Cerebellar cortex (tissue), 1 donor: Measurements from ENCODE around the gene ARPC1A.
"Not testable (repeated sequence)": the region's sequence is repeated elsewhere in the genome, so short reads cannot be mapped to it uniquely, and the experiment has no call there.

ENCODE experiments used
- DNase-seq: peaks from one replicate; pipeline ENCODE4 v3.0.0-alpha.2; 2015; ENCODE audit warnings: low spot score

Gene ARPC1A

GRCh38 chr7:99325592-99326407, at the start of gene ARPC1A:
Gene ARPC1A (plus strand): TSS chr7:99325898. CDS start chr7:99333354, 7,456 bp downstream.
- peak; percentile 86 for DNase-seq

DNA sequence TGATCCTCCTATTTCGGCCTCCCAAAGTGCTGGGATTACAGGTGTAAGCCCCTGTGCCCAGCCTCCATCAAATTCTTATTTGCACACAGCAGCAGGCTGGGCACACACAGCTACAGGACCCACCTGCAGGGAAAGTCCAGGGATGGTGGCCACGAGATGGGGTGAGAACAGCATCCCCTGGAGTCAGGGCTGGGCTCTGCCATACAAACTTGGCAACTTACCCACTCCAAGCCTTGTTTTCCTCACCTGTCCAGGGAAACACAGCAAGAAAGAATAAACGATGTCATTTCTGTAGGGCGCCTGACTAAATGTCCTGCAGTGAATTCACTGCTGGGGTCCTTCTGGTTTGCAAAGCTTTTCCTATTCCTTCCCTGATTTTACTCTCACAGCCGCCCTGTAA, 47.5 kb upstream of the ARPC1A start:
- no peak for DNase-seq

DNA sequence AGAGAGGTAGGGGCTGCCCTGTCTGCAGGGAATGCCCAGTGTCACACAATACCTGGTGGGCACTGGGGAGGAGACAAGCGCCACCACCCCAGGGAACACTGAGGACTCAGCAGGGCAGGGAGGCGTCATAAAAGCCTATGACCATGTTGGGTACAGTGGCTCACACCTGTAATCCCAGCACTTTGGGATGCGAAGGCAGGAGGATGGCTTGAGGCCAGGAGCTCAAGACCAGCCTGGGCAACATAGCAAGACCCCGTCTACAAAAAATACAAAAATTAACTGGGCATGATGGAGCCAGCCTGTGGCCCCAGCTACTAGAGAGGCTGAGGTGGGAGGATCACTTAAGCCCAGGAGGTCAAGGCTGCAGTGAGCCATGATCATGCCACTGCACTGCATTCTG, 41.5 kb upstream of the ARPC1A start:
- DNase-seq = not testable (repeated sequence)

DNA sequence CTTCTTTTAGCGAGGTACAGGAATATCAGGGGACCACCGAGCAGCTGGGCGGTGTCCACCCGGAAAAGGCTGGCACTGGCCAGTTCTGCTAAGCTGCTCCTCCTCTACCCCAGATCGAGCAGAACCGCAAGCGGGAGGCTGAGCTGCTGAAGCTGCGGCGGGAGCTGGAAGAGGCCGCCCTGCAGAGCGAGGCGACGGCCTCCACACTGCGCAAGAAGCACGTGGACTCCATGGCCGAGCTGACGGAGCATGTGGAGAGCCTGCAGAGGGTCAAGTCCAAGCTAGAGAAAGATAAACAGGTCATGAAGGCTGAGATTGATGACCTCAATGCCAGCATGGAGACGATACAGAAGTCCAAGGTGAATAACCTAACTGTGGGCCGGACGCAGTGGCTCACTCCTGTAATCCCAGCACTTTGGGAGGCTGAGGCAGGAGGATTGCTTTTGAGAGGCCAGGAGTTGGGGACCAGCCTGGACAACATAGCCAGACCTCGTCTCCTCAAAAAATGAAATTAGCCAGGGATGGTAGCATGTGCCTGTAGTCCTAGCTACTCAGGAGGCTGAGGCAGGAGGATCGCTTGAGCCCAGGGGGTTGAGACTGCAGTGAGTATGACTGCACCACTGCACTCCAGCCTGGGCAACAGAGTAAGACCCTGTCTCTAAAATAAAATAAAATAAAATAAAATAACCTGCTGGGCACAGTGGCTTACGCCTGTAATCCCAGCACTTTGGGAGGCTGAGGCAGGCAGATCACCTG, 37.7 kb upstream of the ARPC1A start:
- DNase-seq = no peak

GRCh38 chr7:99289185-99289584, 36.5 kb upstream of the ARPC1A start:
- DNase-seq = no peak

GRCh38 chr7:99290148-99290547, 35.5 kb upstream of the ARPC1A start:
- not testable (repeated sequence) for DNase-seq

DNA sequence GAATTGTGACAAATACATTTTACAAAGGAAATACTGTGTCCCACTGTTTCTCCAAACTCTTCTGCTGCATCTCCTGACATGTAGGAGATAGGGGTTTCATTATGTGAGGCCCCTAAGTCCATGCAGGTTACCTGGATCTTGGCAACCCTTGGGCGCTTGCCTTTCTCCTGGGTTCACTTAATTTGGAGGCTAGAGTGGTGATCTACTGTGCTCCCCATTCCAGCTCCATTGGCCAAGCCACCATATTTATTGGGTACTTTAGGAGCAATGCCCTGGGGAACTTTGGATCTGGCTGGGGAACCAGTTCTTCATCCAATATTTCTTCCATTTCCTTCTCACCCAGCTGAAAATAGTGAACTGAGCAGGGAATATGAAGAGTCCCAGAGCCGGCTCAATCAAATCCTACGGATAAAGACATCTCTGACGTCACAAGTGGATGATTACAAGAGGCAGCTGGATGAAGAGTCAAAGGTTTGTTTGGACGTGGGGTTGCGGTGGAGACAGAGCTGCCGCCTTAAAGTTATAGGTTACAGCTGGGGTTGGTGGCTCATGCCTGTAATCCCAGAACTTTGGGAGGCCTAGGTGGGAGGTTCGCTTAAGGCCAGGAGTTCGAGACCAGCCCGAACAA, 34.6 kb upstream of the ARPC1A start:
- no peak for DNase-seq

DNA sequence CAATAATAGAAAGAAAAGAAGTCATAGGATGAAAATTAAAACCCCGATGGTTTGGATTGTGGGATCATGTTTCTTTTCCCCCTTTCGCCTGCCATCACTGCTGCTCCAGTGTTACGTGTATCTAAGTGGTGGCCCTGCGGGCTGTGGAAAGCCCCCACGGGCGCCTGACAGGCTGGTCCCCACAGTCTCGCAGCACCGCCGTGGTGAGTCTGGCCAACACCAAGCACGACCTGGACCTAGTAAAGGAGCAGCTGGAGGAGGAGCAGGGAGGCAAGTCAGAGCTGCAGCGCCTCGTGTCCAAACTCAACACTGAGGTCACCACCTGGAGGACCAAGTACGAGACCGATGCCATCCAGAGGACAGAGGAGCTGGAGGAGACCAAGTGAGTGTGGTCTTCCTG, 33.6 kb upstream of the ARPC1A start:
- DNase-seq = no peak

GRCh38 chr7:99293167-99293566, 32.5 kb upstream of the ARPC1A start:
- no peak for DNase-seq

DNA sequence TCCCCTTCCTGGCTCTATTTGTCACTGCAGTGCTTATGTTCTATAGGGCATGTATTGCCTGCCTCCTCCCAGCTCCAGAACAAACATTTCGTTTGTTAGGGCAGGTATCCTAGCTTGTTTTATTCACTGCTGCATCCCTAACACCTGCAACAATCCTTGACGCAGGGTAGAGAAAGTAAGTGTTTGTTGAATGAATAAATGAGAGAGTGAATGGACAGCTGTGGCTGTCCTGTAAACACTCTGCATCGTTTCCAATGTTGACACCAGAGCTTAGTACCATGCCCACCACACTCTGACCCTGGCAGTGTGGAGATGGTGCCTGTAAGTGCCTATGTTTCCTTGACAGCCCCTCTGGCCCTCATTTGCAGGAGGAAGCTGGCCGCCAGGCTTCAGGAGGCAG, 32.0 kb upstream of the ARPC1A start:
- DNase-seq = no peak

DNA sequence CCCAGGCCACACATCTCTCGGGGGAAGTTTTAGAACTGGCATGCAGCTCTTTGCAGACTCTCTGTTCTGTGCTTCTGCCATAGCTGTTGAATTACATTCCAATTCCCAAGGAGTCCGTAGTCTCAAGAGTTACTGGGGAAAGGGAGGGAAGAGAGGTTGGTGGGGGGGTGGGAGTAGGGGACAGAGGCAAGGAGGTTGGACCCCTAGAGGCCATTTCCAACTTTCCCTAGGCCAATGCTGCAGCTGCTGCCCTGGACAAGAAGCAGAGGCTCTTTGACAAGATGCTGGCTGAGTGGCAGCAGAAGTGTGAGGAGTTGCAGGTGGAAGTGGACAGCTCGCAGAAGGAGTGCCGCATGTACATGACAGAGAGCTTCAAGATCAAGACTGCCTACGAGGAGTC, 29.2 kb upstream of the ARPC1A start:
- no peak for DNase-seq

GRCh38 chr7:99301496-99301895, 24.2 kb upstream of the ARPC1A start:
- DNase-seq = no peak

- DNase-seq = no peak
Observed at GRCh38 chr7:99305473-99306260, 20.0 kb upstream of the ARPC1A start.

DNA sequence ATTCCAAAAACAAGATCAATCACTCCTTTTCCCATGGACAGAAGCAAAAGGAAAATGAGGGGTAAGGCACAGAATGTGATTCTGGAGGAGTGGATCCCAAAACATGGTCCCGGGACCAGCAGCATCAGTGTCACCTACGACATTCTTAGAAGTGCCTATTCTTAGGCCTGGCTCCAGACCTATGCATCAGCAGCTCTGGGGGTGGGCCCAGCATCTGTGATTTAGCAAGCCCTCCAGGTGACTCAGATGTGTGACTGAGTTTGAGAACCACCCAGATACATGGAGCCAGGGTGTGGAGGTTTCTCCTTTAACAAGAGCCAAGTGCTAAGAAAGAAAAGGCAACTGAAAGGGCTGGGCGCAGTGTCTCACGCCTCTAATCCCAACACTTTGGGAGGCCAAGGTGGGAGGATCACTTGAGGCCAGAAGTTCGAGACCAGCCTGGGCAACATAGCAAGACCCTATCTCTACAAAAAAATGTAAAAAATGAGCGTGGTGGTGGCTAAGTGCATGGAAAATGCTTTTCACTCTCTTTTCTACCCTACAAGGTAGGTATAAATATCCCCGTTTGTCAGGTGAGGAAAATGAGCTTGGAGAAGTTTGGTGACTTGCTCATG, 17.1 kb upstream of the ARPC1A start:
- DNase-seq = no peak

DNA sequence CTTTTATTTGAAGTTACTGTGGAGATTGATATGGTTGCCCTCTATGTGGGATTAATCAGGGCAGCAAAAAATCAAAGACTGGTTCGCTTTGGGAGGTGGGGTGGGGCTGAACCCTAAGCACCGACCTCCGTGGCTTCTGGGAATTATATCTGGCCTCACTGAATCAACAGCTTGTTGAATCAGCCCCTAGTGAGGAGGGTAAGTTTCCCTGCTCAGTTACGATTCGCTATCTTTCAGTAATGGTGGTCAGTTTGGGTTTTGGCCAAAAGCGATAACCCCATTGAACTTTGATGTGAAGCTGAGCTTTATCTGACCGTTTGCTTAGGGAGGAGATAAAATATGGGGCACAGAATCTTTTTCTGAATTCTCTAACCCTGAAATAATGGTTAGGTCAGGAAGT, 16.6 kb upstream of the ARPC1A start:
- no peak for DNase-seq

GRCh38 chr7:99310004-99310403, 15.7 kb upstream of the ARPC1A start:
- no peak for DNase-seq

- DNase-seq = no peak
Observed at GRCh38 chr7:99311702-99312101, 14.0 kb upstream of the ARPC1A start.

DNA sequence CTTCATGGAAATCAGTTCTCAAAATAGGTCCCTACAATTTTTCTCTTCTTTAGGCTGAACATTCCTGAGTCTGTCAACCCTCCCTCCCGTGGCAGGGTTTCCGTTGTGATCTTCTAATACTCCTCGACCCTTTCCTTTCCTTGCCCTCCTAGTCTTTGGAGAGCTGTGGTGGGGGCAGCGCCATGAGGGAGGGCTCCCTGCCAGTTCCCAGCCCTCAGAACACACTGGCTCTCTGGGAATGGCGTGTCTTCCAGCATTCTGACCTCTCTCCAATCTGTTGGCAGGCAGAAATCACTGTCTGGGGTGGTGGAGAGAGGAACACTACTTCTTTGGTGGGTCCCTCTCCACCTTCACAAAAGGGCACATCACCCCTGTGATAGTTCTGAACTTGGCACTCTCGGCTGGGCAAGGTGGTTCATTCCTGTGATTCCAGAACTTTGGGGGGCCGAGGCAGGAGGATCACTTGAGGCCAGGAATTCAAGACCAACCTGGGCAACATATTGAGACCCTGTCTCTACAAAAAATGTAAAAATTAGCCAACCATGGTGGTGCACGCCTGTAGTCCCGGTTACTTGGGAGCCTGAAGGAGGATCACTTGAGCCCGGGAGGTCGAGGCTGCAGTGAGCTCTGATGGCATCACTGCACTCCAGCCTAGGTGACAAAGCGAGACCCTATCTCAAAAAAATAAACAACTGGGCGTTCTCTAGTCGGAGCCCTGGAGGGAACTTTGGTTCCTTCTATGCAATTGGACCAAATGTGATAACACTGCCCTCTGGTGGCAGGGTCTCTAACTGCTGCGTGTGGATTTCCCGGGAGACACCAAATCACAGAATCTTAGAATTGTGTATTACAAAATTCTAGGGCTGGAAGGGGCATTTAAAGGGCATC, 13.1 kb upstream of the ARPC1A start:
- DNase-seq = peak; percentile 59

- DNase-seq = no peak
Observed at GRCh38 chr7:99313204-99313573, 12.5 kb upstream of the ARPC1A start.

DNA sequence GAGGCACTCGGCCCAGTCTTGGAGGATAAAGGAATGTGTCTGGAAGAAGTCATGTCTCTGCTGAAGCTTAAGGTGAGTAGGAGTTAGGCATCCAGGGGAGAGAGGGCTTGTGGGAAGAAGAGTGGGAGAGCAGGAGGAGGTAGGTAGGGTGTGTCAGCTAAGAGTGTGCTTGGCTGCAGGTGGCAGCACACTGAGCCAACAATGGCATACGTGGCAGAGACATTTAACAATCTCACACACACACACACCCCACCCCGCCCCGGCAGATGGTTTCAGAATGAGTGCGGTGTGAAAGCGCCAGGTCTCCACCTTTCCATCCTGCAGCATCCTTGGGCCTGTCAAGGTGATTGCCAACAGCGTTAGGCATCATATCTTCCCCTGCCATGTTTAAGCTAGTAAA, 11.2 kb upstream of the ARPC1A start:
- DNase-seq = no peak

DNA sequence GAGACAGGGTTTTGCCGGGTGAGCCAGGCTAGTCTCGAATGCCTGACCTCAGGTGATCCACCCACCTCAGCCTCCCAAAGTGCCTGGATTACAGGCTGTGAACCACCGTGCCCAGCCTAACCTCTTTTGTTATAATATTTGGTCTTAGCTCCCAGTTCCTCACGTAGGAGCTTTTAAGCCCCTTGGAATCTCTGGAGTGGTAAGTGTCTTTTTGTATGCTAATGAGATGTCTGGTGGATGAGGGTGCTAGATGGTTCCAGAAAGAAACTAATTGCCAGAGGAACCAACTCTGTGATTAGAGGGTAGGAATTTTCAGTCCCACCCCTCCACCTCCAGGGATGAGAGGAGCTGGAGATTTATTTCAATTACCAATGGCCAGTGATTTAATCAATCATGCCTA, 5.3 kb upstream of the ARPC1A start:
- DNase-seq = no peak
